ENCODE results near the gene SDCBP2.
"Not testable (repeated sequence)": the region's sequence is repeated elsewhere in the genome, so short reads cannot be mapped to it uniquely, and the experiment has no call there.

Gene SDCBP2

GRCh38 chr20:1357921-1358671 lies 29.2 kb upstream of the SDCBP2 start:
- no peak for DNase-seq

- no peak for DNase-seq
Measured at GRCh38 chr20:1353956-1354355, 25.0 kb upstream of the SDCBP2 start.

GRCh38 chr20:1346315-1346969 lies 17.5 kb upstream of the SDCBP2 start:
- no peak for DNase-seq

GRCh38 chr20:1345756-1346093 lies 16.8 kb upstream of the SDCBP2 start:
- DNase-seq, result no peak

DNA sequence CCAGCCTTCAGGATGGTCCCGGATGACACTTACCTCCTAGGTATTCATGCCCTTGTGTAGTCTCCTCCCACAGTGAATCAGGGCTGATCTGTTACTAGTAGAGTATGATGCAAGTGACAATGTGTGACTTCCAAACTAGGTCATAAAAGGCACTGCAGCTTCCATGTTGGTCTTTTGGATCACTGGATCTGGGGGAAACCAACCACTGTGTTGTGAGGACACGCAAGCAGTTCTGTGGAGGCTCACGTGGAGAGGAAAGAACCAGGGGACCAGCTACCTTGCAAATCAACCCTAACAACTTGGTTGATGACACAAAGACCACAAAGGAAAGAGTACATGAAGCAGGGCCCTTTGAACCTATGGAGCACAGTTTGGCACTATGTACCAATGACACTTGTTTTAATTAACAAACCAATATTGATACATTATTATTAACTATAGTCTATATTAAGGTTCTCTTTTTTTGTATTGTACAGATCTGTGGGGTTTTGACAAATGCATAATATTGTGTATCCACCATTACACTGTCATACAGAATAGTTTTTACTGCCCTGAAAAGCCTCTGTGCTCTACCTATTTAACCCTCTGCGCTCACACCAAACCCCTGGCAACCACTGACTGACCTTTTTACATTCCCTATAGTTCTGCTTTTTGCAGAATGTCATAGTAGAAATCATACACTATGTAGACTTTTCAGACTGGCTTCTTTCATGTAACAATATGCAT lies 16.3 kb upstream of the SDCBP2 start:
- no peak for DNase-seq

DNA sequence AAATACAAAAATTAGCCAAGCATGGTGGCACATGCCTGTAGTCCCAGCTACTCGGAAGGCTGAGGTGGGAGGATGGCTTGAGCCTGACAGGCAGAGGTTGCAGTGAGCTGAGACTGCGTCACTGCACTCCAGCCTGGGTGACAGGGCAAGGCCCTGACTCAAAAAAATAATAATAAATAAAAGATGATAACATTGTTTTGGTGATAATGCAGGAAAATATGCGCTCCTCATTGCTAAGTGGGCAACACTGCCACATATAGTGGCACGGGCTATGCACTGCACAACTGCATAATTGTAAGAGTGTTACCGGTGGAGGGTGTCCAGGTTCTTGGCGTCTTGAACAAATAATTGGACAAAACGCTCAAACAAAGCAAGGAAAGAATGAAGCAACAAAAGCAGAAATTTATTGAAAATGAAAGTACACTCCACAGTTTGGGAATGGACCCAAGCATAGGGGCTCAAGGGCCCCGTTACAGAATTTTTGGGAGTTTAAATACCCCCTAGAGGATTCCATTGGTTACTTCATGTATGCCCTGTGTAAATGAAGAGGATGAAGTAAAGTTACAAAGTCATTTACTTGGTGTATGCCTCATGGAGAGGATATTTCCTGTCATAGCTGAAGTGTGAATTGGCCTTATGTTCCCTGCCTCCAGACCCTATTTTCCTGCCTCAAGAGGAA lies 14.6 kb upstream of the SDCBP2 start:
- not testable (repeated sequence) for DNase-seq

- no peak for DNase-seq
Measured at GRCh38 chr20:1341561-1342265, 12.8 kb upstream of the SDCBP2 start.

DNA sequence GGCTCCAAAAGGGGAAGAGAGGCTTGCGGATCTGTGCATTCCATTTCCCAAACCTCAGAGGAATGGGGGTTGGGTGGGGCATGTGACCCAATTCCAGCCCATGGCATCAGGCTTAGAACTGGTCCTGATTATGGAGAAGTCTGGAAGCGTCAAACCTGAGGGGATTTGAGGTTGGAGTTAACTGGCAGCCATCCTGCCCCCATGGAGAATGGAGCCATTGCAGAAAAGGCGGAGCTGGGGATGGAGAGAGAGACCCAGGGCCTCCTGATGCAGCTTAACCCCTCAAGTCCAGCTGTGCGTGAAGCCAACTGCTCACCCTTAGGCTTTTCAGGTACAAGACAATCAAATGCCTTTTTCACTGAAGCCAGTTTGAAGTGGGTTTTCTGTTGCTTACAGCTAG lies 9.9 kb upstream of the SDCBP2 start:
- no peak for DNase-seq

GRCh38 chr20:1338096-1338495 lies 9.2 kb upstream of the SDCBP2 start:
- DNase-seq, result no peak

GRCh38 chr20:1337441-1337840 lies 8.5 kb upstream of the SDCBP2 start:
- no peak for DNase-seq

DNA sequence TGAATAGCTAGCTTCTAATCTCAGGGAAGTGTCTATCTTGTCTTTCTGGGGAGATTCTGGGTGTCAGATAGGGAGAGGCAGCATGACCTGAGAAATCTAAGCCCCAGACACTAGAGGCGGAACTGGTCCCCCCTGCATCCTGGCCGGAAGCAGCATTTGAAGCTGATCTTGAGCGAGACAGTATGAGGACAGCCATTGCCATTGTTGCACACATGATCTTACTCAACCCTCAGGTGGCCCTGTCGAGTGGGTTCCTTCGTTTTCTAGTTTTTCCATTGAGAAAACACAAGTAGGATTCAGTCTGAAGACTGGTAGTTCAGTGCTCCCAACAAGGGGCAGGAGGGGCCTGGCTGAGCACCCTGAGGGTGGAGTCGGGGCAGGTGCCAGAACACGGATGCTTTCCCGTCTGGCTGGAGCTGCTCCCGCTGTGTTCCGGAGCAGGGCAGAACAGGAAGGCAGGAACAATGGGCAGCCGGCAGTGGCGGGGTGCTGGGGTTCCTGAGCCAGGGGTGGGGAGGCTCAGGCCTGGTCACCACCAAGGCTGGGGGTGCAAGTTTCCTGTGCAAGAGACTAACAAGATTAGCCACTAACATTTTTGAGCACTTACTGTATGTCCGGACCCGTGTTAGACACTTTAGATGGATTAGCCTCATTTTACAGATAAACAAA lies 7.9 kb upstream of the SDCBP2 start:
- no peak for DNase-seq

DNA sequence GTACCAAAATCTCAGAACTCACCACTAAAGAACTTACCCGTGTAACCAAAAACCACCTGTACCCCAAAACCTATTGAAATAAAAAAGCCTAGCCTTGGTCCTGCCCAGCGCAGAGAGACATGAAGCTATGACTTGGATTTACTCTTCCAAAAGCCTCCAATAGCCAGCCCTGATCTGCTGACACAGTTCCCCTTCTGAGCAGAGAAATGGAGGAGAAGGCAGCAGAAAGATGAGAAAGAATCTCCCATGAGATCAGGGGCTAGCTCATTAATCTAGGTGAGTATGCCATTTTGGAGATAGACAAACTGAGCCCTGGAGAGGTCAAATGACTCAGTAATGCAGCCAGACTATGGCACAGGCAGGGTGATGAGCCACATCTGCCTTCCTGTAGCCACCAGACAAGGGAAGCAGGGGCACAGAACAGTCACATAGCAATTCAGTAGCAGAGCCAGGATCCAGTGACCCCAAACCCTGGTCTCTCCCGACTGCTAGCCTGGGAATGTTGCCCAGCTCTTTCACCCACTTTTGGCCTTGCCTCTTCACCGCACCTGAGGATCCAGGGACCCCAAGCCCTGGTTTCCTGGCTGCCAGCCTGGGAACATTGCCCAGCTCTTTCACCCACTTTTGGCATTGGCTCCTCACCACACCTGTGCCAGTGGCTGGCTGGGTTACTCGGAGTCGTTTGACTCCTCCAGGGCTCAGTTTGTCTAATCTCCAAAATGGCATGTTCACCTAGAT lies 7.2 kb upstream of the SDCBP2 start:
- DNase-seq, result no peak

DNA sequence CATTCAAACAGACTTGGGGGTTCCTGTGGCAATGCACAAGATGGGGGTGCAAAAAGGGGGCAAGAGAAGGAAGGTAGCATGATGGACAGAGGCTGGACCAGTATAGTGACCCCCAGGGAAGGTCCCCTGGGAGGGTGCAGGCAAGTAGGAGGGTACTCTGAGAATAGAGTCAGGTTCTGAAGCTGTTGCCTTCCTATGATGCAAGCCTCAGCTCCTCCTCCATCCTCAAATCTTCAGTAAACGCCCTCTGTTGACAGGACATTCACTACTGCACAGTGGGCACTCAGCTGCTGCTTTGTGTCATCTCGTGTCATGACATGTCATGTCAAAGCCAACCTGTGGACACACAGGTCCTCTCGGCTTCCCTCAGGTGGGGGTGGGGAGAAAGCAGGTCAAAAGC lies 5.8 kb upstream of the SDCBP2 start:
- DNase-seq, result peak; percentile 41

DNA sequence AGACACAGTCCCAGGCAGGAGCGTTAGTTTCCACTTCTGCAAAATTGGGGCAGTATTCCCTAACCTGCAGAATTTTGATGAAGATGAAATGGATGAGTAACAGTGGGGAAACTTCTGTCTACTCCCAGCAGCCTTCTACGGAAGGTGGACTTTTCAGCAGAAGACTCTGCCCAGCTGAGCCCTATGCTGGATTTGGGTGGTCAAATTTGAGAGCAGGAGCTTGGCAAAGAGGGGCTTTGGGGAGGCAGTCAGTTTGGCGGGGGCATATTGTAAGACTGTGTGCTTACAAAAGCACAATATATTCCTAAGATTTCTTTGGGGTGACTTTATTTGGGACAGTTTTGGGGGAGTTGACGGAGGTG lies 5.4 kb upstream of the SDCBP2 start:
- DNase-seq, result no peak

DNA sequence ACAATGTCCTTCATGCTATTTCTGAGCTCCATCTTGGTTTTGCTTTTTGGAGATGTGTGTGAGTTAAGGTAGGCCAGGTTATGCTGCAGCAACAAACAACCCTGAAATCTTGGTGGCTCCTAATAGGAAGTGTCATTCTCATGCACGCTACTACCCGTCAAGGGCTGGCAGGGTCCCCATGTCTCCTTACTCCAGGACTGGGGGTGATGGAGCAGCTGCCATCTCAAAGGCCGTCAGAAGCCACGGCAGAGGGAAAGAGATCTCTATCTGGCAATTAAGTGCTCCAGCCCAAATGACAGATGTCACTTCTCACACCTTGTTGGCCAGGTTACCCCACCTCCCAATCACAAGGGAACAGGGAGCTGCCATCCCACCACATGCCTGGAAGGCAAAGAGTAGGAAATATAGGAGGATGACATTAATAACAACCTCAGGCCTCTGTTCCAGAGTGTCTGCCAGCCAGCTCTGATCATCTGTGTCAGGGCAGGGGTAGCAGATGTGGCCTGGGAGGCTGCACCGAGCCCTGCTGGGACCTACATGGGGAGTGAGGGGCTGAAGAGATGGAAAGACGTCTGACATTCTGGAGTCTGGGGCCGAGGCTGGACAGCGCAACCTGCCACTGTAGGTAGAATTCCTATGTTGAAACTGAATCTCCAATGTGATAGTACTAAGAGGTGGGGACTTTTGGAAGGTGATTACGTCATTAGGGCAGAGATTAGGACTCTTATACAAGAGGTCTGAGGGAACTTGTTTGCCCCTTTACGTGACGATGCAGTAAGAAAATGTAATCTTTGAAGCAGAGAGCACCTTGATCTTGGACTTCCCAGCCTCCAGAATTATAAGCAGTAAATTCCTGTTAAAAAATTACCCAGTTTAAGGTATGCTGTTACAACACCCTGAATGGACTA lies 4.8 kb upstream of the SDCBP2 start:
- no peak for DNase-seq

GRCh38 chr20:1332749-1333300 lies 3.9 kb upstream of the SDCBP2 start:
- no peak for DNase-seq

DNA sequence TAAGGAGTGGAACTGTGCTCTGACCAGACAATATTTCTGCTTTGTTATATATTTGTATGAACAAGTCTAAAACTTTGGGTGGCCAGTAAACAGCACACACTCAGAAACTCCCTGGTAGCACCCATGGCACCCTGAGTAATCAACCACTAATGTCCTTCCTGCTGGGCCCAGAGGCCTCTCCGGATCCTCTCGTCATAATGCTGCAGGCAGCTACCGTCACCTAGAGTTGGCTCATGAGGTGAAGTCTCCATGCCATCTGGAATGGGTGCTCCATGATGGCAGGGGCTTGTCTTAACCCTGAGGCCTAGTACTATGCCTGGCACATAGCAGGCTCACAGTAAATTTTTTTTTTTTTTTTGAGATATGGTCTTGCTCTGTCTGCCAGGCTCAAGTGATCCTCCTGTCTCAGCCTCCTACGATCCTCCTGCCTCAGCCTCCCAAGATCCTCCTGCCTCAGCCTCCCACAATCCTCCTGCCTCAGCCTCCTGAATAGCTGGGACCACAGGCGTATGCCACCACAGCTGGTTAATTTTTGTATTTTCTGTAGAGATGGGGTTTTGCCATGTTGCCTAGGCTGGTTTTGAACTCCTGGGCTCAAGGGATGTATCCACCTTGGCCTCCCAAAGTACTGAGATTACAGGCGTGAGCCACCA lies 3.0 kb upstream of the SDCBP2 start:
- DNase-seq, result no peak

GRCh38 chr20:1331101-1331500 lies 2.2 kb upstream of the SDCBP2 start:
- no peak for DNase-seq

- no peak for DNase-seq
Measured at GRCh38 chr20:1330075-1330830, 1.3 kb upstream of the SDCBP2 start.
